ENCODE results near the gene PIGZ.
A peak's percentile ranks its signal among the peaks of the same experiment; 100 is the strongest.
"Not testable (repeated sequence)": the region's sequence is repeated elsewhere in the genome, so short reads cannot be mapped to it uniquely, and the experiment has no call there.

Gene PIGZ

DNA sequence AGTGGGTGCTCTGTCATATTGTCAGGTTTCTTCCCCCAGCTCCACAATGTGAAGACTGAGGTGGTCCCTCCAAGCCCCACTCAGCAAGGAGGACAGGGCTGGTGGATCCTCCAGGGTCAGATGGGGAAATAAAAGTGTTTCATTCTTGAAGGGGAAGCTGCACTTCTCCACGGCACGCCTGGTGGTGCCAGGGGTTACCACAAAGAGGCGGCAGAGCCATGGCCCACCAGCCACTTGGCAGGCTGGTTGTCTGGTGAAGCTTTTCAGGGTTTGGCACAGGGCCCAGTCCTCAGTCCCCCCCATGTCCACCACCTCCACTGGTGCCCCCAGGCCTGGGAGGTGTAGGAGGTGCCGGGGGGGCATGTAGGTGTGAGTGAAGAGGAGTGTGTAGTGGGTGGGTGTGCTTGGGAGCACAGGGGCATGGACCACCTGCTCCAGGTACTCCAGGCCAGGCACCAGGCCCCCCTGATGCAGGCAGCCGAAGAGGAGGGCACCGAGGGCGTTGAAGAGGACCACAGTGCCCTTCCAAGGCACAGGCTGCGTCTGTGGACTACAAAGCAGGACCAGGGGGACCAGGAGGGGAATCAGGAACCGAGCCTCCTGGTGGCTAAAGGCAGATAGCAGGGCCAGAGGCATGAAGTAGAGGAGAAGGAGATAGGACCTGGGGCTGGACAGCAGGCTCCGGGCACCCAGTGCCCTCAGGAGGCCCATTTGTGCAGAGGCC is 21.3 kb downstream of the PIGZ start:
- Histone ChIP-seq H3K4ac (ENCODE audit: low read depth, low read length) (no peak overlapping the region), H2AFZ (ENCODE audit: insufficient read depth, low read length, poor library complexity) (no peak overlapping the region), H3K9me3 (ENCODE audit: insufficient read depth, low read depth, low read length) (peaks cover 1% of the 10 kb centered on the region), H3K4me3 (ENCODE audit: low read depth, low read length) (no peak overlapping the region), H2BK12ac (ENCODE audit: low read length) (no peak overlapping the region), H3K27me3 (ENCODE audit: insufficient read depth, low read length) (no peaks in the 10 kb centered on the region), H3K9ac (ENCODE audit: low read length) (no peak overlapping the region), H3K14ac (ENCODE audit: low read length) (no peak overlapping the region), H4K91ac (ENCODE audit: low read depth, low read length) (no peak overlapping the region), H2BK120ac (ENCODE audit: insufficient read depth, low read length, poor library complexity) (no peak overlapping the region), H3K36me3 (ENCODE audit: control insufficient read depth in 1 of 2, insufficient read depth in 2 of 2, low read length in 2 of 2) (no peaks in the 10 kb centered on the region), H3K79me2 (ENCODE audit: control insufficient read depth, insufficient read depth, low read length, poor library complexity) (peaks cover 7% of the 10 kb centered on the region), H2BK5ac (ENCODE audit: low read depth, low read length, poor library complexity) (no peak overlapping the region), H2AK5ac (ENCODE audit: low read length) (no peak overlapping the region), H3K4me2 (ENCODE audit: low read length) (no peak overlapping the region), H3K23ac (ENCODE audit: low read length) (no peak overlapping the region), H3K27ac (ENCODE audit: low read depth, low read length) (no peak overlapping the region), H4K8ac (ENCODE audit: low read depth, low read length) (no peak overlapping the region), H3K4me1 (ENCODE audit: control insufficient read depth in 1 of 2, insufficient read depth in 2 of 2, low read length in 2 of 2) (peaks cover 4 to 8% of the 10 kb centered on the region in 2 experiments), H4K12ac (ENCODE audit: low read depth, low read length) (no peak overlapping the region), H3K18ac (ENCODE audit: low read length) (no peak overlapping the region), H3K79me1 (ENCODE audit: low read length) (peaks cover 4% of the 10 kb centered on the region)
- DNase-seq, result no peak
- no CpG with 5 or more reads among the region's 10 CpGs for WGBS (ENCODE audit: extremely low coverage, insufficient coverage, insufficient read length)

DNA sequence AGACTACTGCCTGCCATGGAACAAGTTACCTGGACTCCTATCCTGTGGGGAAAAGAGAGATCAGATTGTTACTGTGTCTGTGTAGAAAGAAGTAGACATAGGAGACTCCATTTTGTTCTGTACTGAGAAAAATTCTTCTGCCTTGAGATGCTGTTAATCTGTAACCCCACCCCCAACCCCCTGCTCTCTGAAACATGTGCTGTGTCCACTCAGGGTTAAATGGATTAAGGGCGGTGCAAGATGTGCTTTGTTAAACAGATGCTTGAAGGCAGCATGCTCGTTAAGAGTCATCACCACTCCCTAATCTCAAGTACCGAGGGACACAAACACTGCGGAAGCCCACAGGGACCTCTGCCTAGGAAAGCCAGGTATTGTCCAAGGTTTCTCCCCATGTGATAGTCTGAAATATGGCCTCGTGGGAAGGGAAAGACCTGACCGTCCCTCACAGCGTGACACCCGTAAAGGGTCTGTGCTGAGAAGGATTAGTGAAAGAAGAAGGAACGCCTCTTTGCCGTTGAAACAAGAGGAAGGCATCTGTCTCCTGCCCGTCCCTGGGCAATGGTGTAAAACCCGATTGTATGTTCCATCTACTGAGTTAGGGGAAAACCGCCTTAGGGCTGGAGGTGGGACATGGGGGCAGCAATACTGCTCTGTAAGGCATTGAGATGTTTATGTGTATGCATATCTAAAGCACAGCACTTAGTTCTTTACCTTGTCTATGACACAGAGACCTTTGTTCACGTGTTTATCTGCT is 24.4 kb downstream of the PIGZ start:
- H2BK5ac ChIP-seq (ENCODE audit: low read depth, low read length, poor library complexity); H3K4me2 ChIP-seq (ENCODE audit: low read length); H4K91ac ChIP-seq (ENCODE audit: low read depth, low read length); H4K12ac ChIP-seq (ENCODE audit: low read depth, low read length); H3K4me3 ChIP-seq (ENCODE audit: low read depth, low read length); H3K4ac ChIP-seq (ENCODE audit: low read depth, low read length); H3K9ac ChIP-seq (ENCODE audit: low read length); H3K27ac ChIP-seq (ENCODE audit: low read depth, low read length); H3K14ac ChIP-seq (ENCODE audit: low read length); H2AFZ ChIP-seq (ENCODE audit: insufficient read depth, low read length, poor library complexity); H3K36me3 ChIP-seq (ENCODE audit: control insufficient read depth in 1 of 2, insufficient read depth in 2 of 2, low read length in 2 of 2); H3K79me1 ChIP-seq (ENCODE audit: low read length); H3K27me3 ChIP-seq (ENCODE audit: insufficient read depth, low read length); H2BK12ac ChIP-seq (ENCODE audit: low read length); H2AK5ac ChIP-seq (ENCODE audit: low read length); H3K9me3 ChIP-seq (ENCODE audit: insufficient read depth, low read depth, low read length); H4K8ac ChIP-seq (ENCODE audit: low read depth, low read length); H2BK120ac ChIP-seq (ENCODE audit: insufficient read depth, low read length, poor library complexity); DNase-seq; H3K18ac ChIP-seq (ENCODE audit: low read length); H3K23ac ChIP-seq (ENCODE audit: low read length): not testable (repeated sequence)
- WGBS (ENCODE audit: extremely low coverage, insufficient coverage, insufficient read length), result no CpG with 5 or more reads among the region's 14 CpGs
- Histone ChIP-seq H3K4me1 (ENCODE audit: control insufficient read depth in 1 of 2, insufficient read depth in 2 of 2, low read length in 2 of 2) (peaks cover 6 to 11% of the 10 kb centered on the region in 2 experiments), H3K79me2 (ENCODE audit: control insufficient read depth, insufficient read depth, low read length, poor library complexity) (peaks cover 16% of the 10 kb centered on the region)

DNA sequence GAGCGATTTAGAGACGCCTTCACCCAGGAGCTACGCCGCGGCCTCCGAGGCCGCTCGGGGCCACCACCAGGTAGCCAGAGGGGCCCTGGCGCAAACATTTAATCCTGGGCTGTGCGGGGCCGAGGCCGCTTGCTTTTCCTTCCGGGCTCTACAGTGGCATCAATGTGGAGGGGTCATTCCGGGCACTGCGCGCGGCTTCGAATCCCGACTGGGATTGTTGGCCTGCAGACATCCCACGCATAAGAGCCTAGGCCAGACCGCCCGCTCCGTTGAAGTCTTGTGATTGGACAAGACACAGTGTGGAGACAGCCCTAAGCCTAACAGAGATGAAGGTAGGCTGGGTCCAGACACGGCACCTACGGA is 25.7 kb downstream of the PIGZ start:
- Histone ChIP-seq H3K23ac (ENCODE audit: low read length) (no peak overlapping the region), H3K9me3 (ENCODE audit: insufficient read depth, low read depth, low read length) (no peaks in the 10 kb centered on the region), H2BK120ac (ENCODE audit: insufficient read depth, low read length, poor library complexity) (no peak overlapping the region), H2BK12ac (ENCODE audit: low read length) (no peak overlapping the region), H2AFZ (ENCODE audit: insufficient read depth, low read length, poor library complexity) (peak overlapping the region; percentile 91), H3K4me1 (ENCODE audit: control insufficient read depth in 1 of 2, insufficient read depth in 2 of 2, low read length in 2 of 2) (peaks cover 6 to 11% of the 10 kb centered on the region in 2 experiments), H4K8ac (ENCODE audit: low read depth, low read length) (peak overlapping the region; percentile 94), H3K36me3 (ENCODE audit: control insufficient read depth in 1 of 2, insufficient read depth in 2 of 2, low read length in 2 of 2) (peaks cover 5 to 8% of the 10 kb centered on the region in 2 experiments), H2AK5ac (ENCODE audit: low read length) (peak overlapping the region; percentile 39), H3K79me2 (ENCODE audit: control insufficient read depth, insufficient read depth, low read length, poor library complexity) (peaks cover 16% of the 10 kb centered on the region), H4K91ac (ENCODE audit: low read depth, low read length) (peak overlapping the region; percentile 67), H3K18ac (ENCODE audit: low read length) (peak overlapping the region; percentile 81), H3K27ac (ENCODE audit: low read depth, low read length) (peak overlapping the region; percentile 12), H3K14ac (ENCODE audit: low read length) (peak overlapping the region; percentile 87), H3K79me1 (ENCODE audit: low read length) (peaks cover 10% of the 10 kb centered on the region), H3K4ac (ENCODE audit: low read depth, low read length) (peak overlapping the region; percentile 90), H2BK5ac (ENCODE audit: low read depth, low read length, poor library complexity) (peak overlapping the region; percentile 10), H3K27me3 (ENCODE audit: insufficient read depth, low read length) (no peaks in the 10 kb centered on the region), H3K9ac (ENCODE audit: low read length) (peak overlapping the region; percentile 92), H4K12ac (ENCODE audit: low read depth, low read length) (peak overlapping the region; percentile 86), H3K4me3 (ENCODE audit: low read depth, low read length) (peak overlapping the region; percentile 99), H3K4me2 (ENCODE audit: low read length) (peak overlapping the region; percentile 92)
- no CpG with 5 or more reads among the region's 25 CpGs for WGBS (ENCODE audit: extremely low coverage, insufficient coverage, insufficient read length)
- no peak for DNase-seq

DNA sequence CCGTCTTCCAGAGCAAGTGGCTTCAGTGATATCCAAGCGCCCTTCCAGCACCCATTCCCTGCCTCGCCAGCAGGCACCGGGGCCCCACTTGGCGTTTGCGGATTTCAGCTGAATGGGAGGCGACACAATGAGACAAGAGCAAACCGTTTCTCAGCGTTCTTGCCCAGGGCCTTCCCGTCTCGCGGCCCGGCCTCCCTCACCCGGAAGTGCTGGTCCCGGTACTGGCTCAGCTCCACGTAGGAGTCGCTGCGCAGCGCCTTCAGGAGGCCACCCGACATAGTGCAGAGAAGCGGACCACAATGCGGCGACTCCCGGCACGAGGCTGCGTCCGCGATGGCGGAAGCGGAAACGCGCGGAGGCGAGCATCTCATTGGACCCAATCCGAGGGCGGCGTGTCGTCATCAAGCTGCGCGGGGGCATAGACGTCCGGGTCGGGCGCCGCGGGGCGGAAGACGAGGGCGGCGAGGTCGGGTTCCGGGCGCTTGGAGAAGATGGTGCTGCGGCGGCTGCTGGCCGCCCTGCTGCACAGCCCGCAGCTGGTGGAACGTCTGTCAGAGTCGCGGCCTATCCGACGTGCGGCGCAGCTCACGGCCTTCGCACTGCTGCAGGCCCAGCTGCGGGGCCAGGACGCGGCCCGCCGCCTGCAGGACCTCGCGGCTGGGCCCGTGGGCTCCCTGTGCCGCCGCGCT is 26.3 kb downstream of the PIGZ start, which contains the start of gene NCBP2:
TSS of gene NCBP2 (minus strand) at position 303 of the 689 bp plus-strand sequence. CDS start at position 278, 25 bp downstream.
- H2AFZ ChIP-seq (ENCODE audit: insufficient read depth, low read length, poor library complexity), result peak within 1 kb of the TSS; percentile 91
- peak within 1 kb of the TSS; percentile 65 for H2BK5ac ChIP-seq (ENCODE audit: low read depth, low read length, poor library complexity)
- H3K4me1 ChIP-seq (ENCODE audit: control insufficient read depth in 1 of 2, insufficient read depth in 2 of 2, low read length in 2 of 2), result peaks cover 6 to 11% of the 10 kb centered on the region in 2 experiments
- peak within 1 kb of the TSS; percentile 90 for H3K4ac ChIP-seq (ENCODE audit: low read depth, low read length)
- no peaks in the 10 kb centered on the region for H3K27me3 ChIP-seq (ENCODE audit: insufficient read depth, low read length)
- H3K9me3 ChIP-seq (ENCODE audit: insufficient read depth, low read depth, low read length), result peaks cover under 1% of the 10 kb centered on the region
- H3K9ac ChIP-seq (ENCODE audit: low read length), result peak within 1 kb of the TSS; percentile 93
- H3K27ac ChIP-seq (ENCODE audit: low read depth, low read length), result peak within 1 kb of the TSS; percentile 88
- H2AK5ac ChIP-seq (ENCODE audit: low read length), result peak within 1 kb of the TSS; percentile 39
- H2BK12ac ChIP-seq (ENCODE audit: low read length), result no peak within 1 kb of the TSS
- H4K91ac ChIP-seq (ENCODE audit: low read depth, low read length), result peak within 1 kb of the TSS; percentile 92
- peak within 1 kb of the TSS; percentile 92 for H3K4me2 ChIP-seq (ENCODE audit: low read length)
- peak within 1 kb of the TSS; percentile 94 for H4K8ac ChIP-seq (ENCODE audit: low read depth, low read length)
- peak within 1 kb of the TSS; percentile 69 for H2BK120ac ChIP-seq (ENCODE audit: insufficient read depth, low read length, poor library complexity)
- peaks cover 6 to 13% of the 10 kb centered on the region in 2 experiments for H3K36me3 ChIP-seq (ENCODE audit: control insufficient read depth in 1 of 2, insufficient read depth in 2 of 2, low read length in 2 of 2)
- H4K12ac ChIP-seq (ENCODE audit: low read depth, low read length), result peak within 1 kb of the TSS; percentile 86
- peaks cover 16% of the 10 kb centered on the region for H3K79me2 ChIP-seq (ENCODE audit: control insufficient read depth, insufficient read depth, low read length, poor library complexity)
- no CpG with 5 or more reads among the region's 77 CpGs for whole genome bisulfite sequencing (ENCODE audit: extremely low coverage, insufficient coverage, insufficient read length)
- H3K4me3 ChIP-seq (ENCODE audit: low read depth, low read length), result peak within 1 kb of the TSS; percentile 99
- peaks cover 10% of the 10 kb centered on the region for H3K79me1 ChIP-seq (ENCODE audit: low read length)
- DNase-seq, result peak; percentile 99 to 100
- H3K23ac ChIP-seq (ENCODE audit: low read length), result no peak within 1 kb of the TSS
- H3K18ac ChIP-seq (ENCODE audit: low read length), result peak within 1 kb of the TSS; percentile 81
- peak within 1 kb of the TSS; percentile 87 for H3K14ac ChIP-seq (ENCODE audit: low read length)
